ENCODE measurements around the gene GRIK2.

Gene GRIK2

DNA sequence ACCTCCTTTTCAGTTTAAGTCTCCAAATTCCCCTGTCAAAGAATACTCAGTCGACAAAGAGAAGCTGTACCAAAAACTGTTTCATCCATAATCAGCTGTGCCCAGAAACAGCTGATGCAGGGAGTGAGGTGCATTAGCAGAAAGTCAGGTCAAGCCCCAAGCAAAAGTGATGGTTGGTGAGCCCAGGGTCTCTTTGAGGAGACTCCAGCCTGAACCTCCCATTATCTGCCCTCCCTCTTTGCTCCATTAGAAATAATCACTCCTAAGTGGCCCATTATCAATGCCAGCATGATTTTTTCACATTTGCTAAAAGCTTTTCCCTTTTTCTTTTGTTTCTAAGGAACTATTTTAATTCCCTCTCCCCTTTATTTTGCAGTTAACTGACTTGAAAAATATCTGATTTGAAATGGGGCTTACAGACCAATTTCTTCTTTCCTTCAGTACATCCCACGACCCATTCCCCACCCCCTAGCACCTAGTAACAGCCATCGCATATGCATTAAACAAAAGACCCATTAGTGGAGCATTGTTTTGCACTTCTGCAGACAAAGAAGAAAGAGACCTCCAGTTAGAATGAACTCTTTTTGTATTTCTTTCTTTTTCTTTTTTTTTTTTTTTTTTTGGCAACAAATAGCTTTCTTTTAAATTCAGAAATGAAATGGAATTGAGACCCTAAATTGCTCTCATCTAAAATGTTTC is 257.0 kb downstream of the GRIK2 start:
- no peak for DNase-seq

DNA sequence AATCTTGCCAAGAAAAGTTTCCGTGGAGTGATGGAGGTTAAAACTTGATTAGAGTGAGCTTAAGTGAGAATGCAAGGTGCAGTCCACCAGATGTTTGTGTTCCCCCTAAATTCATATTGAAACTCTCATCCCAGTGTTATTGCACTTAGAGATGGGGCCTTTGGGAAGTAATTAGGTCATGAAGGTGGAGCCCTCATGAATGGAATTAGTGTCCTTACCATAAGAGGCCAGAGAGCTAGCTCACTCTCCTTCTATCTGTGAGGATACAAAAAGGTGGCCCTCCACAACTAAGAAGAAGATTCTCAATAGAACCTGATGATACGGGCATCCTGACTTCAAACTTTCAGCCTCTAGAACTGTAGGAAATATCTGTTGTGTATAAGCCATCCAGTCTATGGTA is 258.6 kb downstream of the GRIK2 start:
- DNase-seq: no peak

DNA sequence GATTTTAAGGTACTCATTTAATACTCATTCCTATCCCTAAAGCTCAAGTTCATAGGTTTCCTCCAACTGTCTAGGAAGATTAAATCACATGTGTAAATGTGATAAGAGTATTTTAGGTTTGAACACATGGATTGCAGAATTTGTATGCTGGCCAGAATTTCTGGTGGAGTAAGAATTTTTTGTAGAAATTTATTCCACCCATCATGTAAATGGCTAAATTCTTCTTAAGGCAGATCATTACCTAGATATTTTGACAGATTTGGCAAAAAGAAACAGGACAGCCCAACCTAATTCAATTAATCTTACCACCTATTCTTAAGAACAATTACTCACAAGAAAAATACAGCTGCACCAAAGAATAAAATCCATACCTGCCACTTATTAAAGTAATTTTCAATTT is 261.6 kb downstream of the GRIK2 start:
- DNase-seq: no peak

DNA sequence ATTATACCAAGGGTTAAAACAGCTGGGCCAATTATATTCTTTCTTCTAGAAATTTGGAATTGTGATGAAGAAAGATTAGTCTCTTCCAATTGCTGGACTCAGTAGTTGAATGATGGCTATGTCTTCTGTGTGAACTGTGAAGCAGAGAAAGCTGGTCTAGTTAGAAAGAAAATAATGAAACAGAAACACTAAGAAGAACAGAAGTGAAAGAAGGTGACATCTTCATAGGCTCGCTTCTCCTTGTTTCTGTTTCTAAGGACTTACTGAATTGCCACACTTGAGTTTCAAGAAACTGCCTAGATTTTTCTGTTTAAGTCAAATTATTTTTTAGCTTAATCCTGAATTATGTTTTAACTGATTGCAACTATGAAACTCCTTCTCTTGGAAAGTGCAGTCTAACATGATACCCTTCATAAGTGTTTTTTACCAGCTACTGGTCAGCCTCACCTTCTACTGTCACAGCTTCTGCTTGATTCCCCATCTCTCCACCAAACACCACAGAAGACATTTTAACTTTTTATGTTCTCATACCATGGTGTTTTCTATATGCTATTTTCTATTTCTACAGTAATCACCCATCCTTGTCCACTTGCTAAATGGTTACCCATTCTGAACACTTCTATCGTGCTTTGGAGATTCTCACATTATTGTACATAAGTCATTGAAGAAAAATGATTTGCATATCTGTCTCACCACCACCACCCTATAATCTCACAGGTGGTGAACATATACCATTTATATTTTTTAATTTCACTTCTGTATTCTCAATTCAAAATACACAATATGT is 268.8 kb downstream of the GRIK2 start:
- no peak for DNase-seq

DNA sequence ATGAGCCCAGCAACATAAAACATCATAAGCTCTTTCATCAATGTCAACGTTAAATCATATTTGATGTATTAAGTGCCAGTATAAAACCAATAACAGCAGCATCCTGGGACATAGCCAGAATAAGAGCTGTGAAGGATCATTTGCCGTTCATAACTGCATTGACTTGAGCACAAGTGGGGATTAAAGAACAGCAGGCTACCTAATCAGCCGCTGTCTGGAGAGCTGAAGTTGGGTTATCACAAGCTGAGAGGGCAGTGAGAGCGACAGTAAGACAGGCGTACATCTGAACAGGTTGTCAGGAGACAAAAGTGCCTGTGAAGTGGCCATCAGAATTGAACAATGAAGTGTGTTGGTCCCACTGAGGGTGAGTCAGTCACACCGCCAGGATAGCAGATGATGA is 269.6 kb downstream of the GRIK2 start:
- no peak for DNase-seq

DNA sequence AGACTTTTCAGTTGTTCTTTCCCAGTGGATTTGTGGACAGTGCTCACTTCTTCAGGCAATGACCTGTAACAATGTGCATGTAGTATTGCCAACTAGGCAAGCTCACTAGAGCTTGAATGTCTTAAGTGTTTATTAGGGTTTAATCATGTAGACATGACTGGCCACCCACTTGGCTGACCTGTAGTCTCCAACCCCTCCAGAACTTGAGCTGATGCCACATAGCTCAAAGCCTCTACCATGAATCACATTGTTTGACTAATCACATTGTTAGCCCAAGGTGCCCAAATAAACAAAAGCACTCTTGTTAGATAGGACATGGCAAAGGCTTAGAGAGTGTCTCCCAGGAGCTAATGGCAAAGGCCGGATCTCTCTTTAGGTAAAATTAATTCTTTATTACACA is 272.7 kb downstream of the GRIK2 start:
- DNase-seq: no peak

DNA sequence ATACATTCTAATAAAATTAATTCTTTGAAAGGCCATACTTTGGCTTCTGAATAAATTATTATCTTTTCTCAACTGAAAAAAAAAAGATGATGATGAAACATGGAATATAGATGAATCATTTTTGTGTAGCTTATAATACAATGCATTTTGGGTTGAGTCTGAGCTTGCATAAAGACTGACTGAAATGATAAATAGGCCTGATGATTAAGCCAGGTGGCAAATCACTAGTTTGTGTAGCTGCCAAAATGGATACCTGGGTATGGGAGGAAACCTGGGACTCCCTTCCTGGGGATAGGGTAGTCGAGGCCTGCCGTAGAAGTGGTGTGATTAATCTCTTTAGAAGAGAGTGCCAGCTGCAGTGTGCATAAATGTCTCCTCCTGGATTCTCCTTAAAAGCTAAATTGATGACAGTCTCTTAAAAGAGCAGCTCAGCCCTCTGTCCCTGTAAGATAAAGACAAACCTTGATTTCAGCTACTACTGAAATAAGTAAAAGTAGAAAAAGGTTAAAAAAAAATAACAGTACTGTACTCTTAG is 275.1 kb downstream of the GRIK2 start:
- no peak for DNase-seq

DNA sequence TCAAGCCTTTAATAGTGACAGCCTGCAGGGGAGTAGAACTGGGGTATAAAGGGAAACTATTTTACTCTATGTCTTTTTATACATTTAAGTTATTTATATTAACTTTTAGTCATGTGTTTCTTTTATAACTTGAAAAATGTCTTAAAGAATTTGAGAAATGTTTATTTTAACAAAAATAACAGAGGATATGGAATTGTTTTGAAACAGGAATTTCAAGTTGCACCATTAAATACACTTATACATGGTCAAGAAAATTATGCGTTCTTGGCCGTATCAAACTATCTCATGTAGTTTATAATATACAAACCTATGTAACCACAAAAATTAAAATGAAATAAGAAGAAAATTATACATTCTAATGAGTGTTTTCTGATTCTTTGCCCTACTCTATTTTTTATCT is 282.7 kb downstream of the GRIK2 start:
- DNase-seq: no peak

DNA sequence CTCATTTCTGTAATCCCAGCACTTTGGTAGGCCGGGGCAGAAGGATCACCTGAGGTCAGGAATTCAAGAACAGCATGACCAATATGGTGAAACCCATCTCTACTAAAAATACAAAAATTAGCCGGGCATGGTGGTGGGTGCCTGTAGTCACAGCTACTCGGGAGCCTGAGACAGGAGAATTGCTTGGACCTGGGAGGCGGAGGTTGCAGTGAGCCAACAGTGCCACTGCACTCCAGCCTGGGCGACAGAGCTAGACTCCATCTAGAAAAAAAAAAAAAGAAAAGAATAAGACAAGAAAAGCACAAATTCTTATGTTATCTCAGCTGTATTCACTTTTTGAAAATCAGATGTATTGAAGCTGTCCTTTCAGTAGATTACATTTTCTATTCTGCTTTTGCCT is 289.4 kb downstream of the GRIK2 start:
- DNase-seq: no peak

DNA sequence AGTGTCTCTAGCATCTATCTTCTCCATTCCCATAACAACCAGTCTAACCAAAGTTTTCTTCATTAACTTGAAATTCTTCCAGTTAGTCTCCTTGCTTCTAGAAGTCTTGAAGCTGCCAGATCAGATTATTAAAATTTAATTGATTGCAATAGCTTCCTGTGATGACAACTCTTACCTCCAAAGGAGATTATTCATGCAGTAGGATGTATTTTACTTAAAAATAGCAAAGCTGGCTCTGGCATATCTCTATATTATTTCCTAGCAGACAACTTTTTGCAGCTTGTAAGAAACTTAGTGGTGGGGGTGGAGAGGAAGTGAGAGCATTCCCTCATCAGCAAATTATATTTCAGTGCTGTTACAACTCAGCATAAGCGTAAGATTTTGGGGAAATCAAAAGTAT is 290.4 kb downstream of the GRIK2 start:
- no peak for DNase-seq

DNA sequence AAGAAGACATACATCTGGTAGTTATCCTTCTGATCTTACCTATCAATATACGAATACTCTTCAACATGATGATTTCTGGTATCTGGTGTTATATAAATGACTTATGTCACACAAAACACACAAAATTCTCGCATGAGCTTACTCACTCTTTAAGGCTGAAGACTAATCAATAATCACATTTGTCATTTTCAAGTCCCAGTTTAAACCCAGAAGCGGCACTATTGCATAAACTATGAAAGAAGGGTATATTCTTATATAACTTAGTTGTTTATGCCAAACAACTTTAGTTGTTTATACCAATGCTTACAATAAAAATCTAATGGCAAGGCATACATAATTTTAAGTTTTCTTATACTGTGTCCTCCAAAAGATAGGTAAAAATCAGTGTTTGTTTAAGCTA is 293.1 kb downstream of the GRIK2 start:
- DNase-seq: no peak

DNA sequence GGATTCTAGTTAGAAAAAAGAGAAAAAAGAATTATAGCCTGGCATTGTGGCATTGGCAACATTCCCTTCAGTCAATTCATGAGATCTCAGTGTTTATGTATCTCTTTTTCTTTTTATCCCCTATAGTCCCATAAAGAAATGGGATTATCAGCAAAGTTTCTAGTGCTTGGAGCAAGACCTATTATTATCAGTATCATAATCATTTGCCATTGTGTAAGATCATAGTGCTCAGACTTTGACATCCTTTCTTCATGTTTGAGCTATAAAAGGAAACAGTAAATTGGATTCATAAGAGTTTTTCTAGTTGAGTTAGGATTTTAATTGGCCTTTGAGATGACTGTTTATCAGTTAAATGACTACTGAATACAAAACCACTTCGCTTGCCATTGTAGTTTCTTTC is 295.6 kb downstream of the GRIK2 start:
- DNase-seq: no peak

DNA sequence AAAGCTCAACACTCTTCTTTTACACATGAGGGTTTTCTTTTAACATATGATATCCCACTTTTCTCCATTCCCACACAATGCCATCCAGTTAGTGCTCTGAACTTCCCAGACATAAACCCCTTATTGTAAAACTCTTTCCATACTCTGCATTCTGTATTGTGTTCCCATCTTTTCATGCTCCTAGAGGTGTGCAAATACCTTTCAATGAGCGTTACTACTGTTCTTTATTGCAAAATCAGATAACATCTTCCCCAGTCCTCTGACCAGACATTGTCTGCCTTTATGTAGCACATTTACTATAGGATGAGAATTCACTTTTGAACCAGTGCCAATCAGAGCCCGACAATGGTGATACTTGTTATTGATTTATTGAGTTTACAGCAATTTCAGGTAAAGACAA is 296.2 kb downstream of the GRIK2 start:
- DNase-seq: no peak

DNA sequence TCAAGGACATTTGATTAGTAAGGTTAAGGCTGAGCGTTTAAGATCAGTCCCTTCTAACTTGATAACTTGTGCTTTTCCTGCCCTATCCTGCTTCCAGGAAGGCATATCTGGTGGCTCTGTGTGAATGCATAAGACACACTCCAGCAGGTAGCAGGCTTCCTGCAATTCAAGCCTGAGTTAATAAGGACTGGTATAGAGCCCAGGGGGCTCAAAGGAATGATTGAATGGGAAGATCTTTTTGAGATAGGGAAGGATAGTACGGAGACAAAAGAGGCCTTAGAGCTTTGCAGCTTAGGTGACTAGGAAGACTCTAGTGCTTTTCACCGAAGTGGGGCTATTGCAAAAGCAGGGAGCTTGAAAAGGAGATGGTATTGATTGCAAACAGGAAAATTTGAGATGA is 307.1 kb downstream of the GRIK2 start:
- DNase-seq: no peak

DNA sequence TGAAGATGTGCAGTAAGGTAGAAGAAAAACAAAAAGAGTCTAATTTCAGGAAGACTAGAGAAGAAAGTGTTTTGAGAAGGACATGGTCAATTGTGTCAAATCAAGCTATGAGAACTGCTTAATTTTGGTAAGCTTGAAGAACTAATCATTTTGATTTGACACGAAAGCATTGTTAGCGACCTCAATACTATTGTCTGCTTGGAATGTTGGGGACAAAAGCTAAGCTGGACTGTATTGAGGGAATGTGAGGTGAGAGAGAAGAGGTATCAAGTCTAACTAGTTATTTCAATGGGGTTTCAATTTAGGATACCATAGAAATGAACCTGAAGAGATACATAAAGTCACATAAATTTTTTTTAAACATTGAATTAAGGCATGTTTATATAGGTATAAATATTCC is 309.8 kb downstream of the GRIK2 start:
- DNase-seq: no peak

DNA sequence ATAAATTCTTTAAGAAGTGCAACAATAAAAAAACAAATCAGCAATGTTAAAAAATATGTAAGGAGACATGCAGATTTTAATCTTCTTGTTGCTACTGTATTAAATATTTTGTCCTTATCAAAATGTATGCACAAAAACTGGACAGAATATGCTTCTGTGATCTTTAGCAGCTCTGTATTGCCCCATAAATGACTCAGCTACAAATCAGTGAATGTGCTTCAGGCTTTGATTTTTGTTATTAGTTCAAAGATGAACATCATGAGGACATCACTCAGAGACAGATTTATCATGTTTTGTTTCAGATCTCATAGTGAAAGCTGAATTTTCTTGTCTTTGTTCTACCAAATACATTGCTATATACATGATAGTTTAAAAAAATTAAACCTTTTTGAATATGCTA is 312.4 kb downstream of the GRIK2 start:
- no peak for DNase-seq

DNA sequence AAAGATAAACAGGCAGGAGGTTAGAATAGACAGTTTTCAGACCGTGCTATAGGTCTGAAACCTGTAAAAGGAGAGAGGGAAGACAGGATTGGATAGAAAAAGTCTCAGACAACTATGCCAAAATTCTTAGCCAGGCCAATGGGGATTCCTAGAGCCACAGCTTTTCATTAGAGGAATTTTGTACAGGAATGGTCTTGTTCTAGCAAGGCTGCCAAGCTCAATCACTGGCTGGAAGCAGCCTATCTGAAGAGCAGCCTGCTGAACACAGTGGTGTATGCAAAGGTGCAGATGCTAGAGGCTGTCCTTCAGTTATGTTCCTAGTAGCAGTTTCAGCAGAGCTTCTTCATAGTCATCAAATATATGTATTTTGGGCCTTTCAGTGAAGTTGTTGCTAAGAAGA is 313.1 kb downstream of the GRIK2 start:
- DNase-seq: no peak

DNA sequence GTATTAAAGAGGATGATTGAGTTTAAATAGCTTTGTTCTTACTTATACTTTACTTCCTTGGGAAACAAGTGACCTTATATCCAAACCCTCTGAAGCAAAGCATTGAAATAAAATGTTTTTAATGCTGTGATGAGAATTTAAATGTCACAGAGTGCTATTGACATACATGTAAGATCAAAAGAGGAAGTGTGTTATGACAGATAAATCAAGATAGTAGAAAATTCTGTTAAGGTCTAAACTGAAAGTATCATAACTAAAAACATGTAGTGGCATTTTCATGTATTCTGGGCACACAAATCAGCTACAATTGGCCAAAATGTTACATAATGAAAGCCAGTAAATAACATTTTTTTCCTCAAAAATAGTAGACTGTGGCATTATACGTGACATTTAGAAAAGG is 318.0 kb downstream of the GRIK2 start:
- no peak for DNase-seq

DNA sequence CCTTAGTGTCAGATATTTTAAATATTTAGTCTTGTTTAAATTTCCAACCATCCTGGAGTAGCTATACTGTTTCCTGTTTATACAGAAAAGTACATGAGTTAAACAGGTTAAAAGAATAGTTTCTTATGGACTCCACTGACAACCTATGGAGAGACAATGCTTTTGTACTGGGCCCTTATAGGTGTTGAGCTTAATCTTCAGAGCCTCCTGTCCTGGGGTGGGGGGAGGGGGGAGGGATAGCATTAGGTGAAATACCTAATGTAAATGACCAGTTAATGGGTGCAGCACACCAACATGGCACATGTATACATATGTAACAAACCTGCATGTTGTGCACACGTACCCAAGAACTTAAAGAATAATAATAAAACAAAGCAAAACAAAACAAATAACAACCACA is 322.9 kb downstream of the GRIK2 start:
- DNase-seq: no peak

DNA sequence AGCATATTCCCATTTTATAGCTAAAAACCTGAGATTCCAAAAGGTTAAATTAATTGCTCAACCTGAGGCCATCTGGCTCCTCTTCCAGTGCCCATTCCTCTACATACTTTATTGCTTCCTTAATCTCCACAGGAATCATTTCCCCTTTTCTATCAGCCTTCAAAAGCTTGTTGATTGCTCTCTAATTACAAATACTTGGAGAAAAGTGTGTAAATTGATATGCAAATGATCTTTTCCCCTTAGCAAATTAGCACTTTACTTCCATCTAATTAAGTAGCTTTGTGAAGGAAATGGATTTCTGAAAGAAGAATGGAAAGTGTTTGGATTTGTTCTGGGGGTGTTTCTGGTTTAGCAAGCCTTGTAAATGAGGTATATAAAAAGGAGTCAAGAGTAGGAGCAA is 323.3 kb downstream of the GRIK2 start:
- no peak for DNase-seq

DNA sequence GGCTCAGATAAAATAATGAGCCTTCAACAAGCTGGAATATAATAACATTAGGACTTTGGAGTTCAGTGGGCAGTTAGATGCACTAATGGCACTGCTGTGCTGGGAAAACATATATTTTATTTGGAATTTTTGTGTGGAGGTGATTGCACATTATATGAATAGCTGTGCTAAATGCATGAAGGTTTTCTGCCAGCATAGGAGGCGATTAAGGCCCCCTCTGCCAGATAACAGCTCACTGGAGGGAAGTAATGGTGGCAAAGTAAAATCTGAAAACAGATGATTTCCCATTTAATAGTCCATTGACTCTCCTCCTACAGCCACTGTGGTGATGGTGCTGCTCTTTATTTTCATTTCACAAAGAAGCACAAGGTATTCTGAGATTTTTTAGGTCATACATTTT is 326.0 kb downstream of the GRIK2 start:
- no peak for DNase-seq

DNA sequence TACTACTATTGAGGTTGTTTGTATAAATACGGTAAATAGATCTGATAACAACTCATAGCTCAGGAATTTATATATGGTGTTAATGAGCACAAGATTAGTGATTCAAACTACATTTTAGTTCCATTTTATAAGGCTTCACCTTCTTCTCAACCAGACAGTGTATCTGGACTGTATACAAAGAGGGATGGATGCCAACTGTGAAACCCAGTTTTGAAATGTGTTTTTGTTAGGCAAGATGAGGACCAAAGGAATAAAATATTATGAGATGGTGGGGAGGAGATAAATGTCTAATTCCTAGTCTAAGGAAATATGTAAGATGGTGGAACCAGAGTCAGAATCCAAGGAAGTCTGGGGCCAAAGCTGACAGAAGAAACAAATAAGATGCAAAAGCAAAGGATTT is 329.0 kb downstream of the GRIK2 start:
- DNase-seq: no peak

DNA sequence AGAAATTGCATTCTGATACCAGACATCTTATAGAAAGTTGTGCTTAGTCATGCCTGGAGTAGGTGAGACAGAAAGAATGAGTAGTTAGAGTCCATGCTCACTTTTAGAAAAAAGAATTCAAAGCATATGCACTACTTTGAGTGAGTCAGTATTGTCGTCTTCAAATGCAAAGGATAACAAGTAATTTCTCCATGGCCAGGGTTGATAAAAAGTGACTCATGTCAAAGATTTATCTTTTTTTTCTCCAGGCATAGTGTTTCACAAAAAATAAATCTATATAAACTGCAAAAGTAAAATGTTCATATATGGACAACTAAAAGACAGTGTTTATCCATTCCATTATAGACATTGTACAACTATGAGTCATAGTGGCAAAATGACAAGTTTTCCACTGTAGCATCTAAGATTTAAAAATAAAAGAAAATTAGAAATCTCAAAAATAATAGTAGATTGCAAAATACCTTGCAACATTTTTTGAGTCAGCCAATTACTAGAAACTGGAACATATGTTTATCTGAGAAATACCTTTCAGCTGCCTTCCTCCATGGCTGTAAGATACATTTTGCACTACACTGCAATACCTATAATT is 329.6 kb downstream of the GRIK2 start:
- DNase-seq: no peak

DNA sequence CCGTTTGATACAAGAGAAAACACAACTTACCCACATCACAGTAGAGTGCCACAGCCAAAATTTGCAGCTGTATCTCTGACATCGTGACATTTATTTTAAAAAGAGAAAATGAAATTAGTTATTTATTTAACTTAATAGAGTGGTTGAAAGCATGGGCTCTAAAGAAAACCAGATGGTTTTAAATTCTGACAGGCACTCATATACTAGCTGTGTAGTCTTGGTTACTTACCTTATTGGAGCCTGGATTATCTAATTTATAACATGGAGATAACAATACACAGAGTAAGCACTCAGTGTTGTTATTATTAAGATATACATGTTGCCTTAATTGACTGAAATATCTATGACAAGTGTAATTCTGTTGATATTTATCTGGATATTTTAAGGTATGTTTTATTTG is 334.9 kb downstream of the GRIK2 start:
- no peak for DNase-seq

Data from activated naive CD4-positive, alpha-beta T cell treated with Interleukin-2 at 50 U/mL for 16 hours (primary cell).